ENCODE measurements around the gene MAN2B1. TPM values are rescaled to one million over a fixed set of nuclear protein-coding genes. Genes with fewer than 3 reads are reported as not detected.

The MAN2B1 gene
- polyA plus RNA-seq, 2 of the 4 experiments (the other 2 are of a cell fraction) = 13.0 to 16.3 TPM

GRCh38 chr19:12668346-12668745 lies 1.8 kb upstream of the MAN2B1 start:
- POLR2A ChIA-PET = no interaction called here
- TF ChIP-seq ZNF302 (CRISPR knock-in tag; IDR thresholded peaks at IDR 0.05) = no peak
- TF ChIP-seq, protein P1, sequence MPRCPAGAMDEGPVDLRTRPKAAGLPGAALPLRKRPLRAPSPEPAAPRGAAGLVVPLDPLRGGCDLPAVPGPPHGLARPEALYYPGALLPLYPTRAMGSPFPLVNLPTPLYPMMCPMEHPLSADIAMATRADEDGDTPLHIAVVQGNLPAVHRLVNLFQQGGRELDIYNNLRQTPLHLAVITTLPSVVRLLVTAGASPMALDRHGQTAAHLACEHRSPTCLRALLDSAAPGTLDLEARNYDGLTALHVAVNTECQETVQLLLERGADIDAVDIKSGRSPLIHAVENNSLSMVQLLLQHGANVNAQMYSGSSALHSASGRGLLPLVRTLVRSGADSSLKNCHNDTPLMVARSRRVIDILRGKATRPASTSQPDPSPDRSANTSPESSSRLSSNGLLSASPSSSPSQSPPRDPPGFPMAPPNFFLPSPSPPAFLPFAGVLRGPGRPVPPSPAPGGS (IDR thresholded peaks at IDR 0.05) = no peak
- TF ChIP-seq NPAS2 (CRISPR knock-in tag; IDR thresholded peaks at IDR 0.05; ENCODE audit: borderline replicate concordance) = no peak
- no peak for TF ChIP-seq NFE2L2 (conservative IDR thresholded peaks at IDR 0.05; ENCODE audit: low read length)
- no peak for TF ChIP-seq FOXS1 (CRISPR knock-in tag; IDR thresholded peaks at IDR 0.05)
- no peak for TF ChIP-seq HEYL (CRISPR knock-in tag; IDR thresholded peaks at IDR 0.05)
- no peak for FAIRE-seq

DNA sequence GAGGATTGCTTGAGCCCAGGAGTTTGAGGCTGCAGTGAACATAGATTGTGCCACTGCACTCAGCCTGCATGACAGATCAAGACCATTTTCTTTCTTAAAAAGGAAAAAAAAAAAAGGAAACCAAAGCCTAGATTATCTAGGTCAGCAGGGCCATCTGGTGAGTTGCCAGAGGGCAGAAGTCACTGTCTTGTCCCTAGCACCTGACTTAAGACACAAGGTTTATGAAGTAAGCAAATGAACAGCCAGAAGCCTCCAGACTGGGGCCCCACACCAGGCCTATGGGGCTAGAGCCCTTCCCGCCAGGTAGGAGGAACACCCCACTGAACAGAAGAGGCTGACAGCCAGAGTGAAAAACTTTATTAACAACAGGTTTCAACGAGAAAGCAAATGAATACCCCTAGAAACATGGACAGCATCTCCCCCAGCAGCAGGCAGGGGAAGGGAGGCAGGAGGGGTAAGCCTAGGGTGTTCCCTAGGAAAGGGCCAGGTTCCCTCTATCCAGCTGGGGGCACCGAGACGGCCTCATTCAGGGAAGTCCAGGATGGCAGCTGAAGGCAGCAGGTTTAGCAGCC lies 1.3 kb upstream of the MAN2B1 start:
- H3K27ac ChIP-seq = no peak overlapping the region
- no peak for TF ChIP-seq CTCF (IDR thresholded peaks at IDR 0.05)
- TF ChIP-seq CHD2 (IDR thresholded peaks at IDR 0.05; ENCODE audit: low read length, partially characterized antibody) = no peak

More at GRCh38 chr19:12668346-12668745, 1.8 kb upstream of the MAN2B1 start:
- DNase-seq (ENCODE audit: low read depth in 1 of 2, low spot score in 1 of 2) (no peak), ATAC-seq (no peak)
- CTCF ChIA-PET = interaction anchor here (1.3 to 2.6 kb wide), 3 partner anchors 8 to 179 kb away, joined by 3 to 5 read pairs (median 3); no protein-coding TSS in a partner anchor
- 72% methylated on average over 8 of the region's 8 CpGs for WGBS (ENCODE audit: missing lambda C conversion rate)
- Histone ChIP-seq H3K27ac (peak overlapping the region in 1 of 2 experiments; percentile 95; a peak in 4 of 6 replicates), H3K9me3 (no peaks in the 10 kb centered on the region), H3K4me2 (peak overlapping the region; percentile 93), H3K4me1 (peaks cover 11% of the 10 kb centered on the region), H3K4me3 (peak overlapping the region; percentile 97)

GRCh38 chr19:12665671-12666264 lies 774 bp downstream of the MAN2B1 start:
- peaks cover 10% of the 10 kb centered on the region for H3K4me1 ChIP-seq
- H3K9me3 ChIP-seq = no peaks in the 10 kb centered on the region
- ChIA-PET POLR2A (interaction anchor here (0.5 to 1.2 kb wide), 5 partner anchors 10 to 55 kb away, joined by 3 to 5 read pairs (median 3); partner anchors contain the start of genes DHPS, ZNF490 and ZNF791), CTCF (interaction anchor here (0.6 to 1.3 kb wide), 3 partner anchors 11 to 412 kb away, joined by 3 to 6 read pairs (median 4); no protein-coding TSS in a partner anchor)
- TF ChIP-seq HEYL (CRISPR knock-in tag; IDR thresholded peaks at IDR 0.05) (no peak), KDM1A (IDR thresholded peaks at IDR 0.05; ENCODE audit: low read depth) (no peak), FOXS1 (CRISPR knock-in tag; IDR thresholded peaks at IDR 0.05) (no peak), RARB (CRISPR knock-in tag; IDR thresholded peaks at IDR 0.05) (no peak), HOXB13 (CRISPR knock-in tag; IDR thresholded peaks at IDR 0.05; ENCODE audit: low read depth) (no peak), RCOR1 (IDR thresholded peaks at IDR 0.05; ENCODE audit: low read depth, low read length) (no peak), ZNF302 (CRISPR knock-in tag; IDR thresholded peaks at IDR 0.05) (no peak), GATA3 (IDR thresholded peaks at IDR 0.05; ENCODE audit: borderline replicate concordance) (no peak), SMC3 (IDR thresholded peaks at IDR 0.05) (no peak), ATOH8 (CRISPR knock-in tag; IDR thresholded peaks at IDR 0.05; ENCODE audit: low read depth) (no peak), BHLHE40 (IDR thresholded peaks at IDR 0.05; ENCODE audit: low read depth, low read length) (no peak), HMGXB4 (CRISPR knock-in tag; IDR thresholded peaks at IDR 0.05; ENCODE audit: borderline replicate concordance) (no peak), PBX3 (IDR thresholded peaks at IDR 0.05) (no peak), CEBPB (IDR thresholded peaks at IDR 0.05) (no peak), MYC (IDR thresholded peaks at IDR 0.05; ENCODE audit: borderline replicate concordance, low read length) (no peak), NFE2L2 (conservative IDR thresholded peaks at IDR 0.05; ENCODE audit: low read length) (no peak), TFCP2L1 (CRISPR knock-in tag; IDR thresholded peaks at IDR 0.05) (no peak)
- TF ChIP-seq, protein P2, sequence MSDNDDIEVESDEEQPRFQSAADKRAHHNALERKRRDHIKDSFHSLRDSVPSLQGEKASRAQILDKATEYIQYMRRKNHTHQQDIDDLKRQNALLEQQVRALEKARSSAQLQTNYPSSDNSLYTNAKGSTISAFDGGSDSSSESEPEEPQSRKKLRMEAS (IDR thresholded peaks at IDR 0.05) = no peak
- TF ChIP-seq, protein P3, sequence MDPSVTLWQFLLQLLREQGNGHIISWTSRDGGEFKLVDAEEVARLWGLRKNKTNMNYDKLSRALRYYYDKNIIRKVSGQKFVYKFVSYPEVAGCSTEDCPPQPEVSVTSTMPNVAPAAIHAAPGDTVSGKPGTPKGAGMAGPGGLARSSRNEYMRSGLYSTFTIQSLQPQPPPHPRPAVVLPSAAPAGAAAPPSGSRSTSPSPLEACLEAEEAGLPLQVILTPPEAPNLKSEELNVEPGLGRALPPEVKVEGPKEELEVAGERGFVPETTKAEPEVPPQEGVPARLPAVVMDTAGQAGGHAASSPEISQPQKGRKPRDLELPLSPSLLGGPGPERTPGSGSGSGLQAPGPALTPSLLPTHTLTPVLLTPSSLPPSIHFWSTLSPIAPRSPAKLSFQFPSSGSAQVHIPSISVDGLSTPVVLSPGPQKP (IDR thresholded peaks at IDR 0.05; ENCODE audit: low read depth, low read length) = no peak
- DNase-seq (ENCODE audit: low read depth in 1 of 2, low spot score in 1 of 2) (no peak), FAIRE-seq (no peak), ATAC-seq (peak in 1 of 2 experiments; percentile 2; a peak in 1 of 6 replicates)
- peak overlapping the region; percentile 82 to 86; a peak in 5 of 6 replicates for H3K27ac ChIP-seq
- peak overlapping the region; percentile 97 for H3K4me2 ChIP-seq
- WGBS (ENCODE audit: missing lambda C conversion rate) = 52% methylated on average over 12 of the region's 12 CpGs
- peak overlapping the region; percentile 90 for H3K4me3 ChIP-seq

More for the DNA sequence above, 1.3 kb upstream of the MAN2B1 start:
- Histone ChIP-seq H3K4me1 (peaks cover 11% of the 10 kb centered on the region), H3K9me3 (no peaks in the 10 kb centered on the region), H3K4me3 (peak overlapping the region; percentile 97; the same call in 1 of the 3 replicates), H3K4me2 (peak overlapping the region; percentile 93)
- 63% methylated on average over 4 of the region's 4 CpGs for WGBS (ENCODE audit: missing lambda C conversion rate)
- no peak for ATAC-seq
- ChIA-PET POLR2A (no interaction called here), CTCF (interaction anchor here (1.3 kb wide), 1 partner anchor 9 kb away, joined by 3 read pairs; no protein-coding TSS in a partner anchor)
- DNase-seq (ENCODE audit: low read depth in 1 of 2, low spot score in 1 of 2) = no peak
- no peak for FAIRE-seq

Data from A549 (cell line).